Loucy (cell line): Measurements from ENCODE around the gene ZNF431.
A peak's percentile ranks its signal among the peaks of the same experiment; 100 is the strongest.

Source experiments
- H2AFZ ChIP-seq: fragments of 200-600 bp; sonication (generic); 2 replicates; pipeline ENCODE4 v1.6.0; 2016; ENCODE audit warnings: antibody characterized with exemption, mild to moderate bottlenecking, low read length, moderate library complexity
- H3F3A ChIP-seq: fragments of 200-600 bp; 2 replicates; pipeline ENCODE4 v1.6.0; 2016; ENCODE audit warnings: antibody characterized with exemption, low read depth, mild to moderate bottlenecking
- H3K27me3 ChIP-seq: fragments of 200-600 bp; sonication (generic); 2 replicates; pipeline ENCODE4 v1.6.1; 2014; ENCODE audit warnings: low read length, mild to moderate bottlenecking; ENCODE audit not compliant: insufficient read depth, poor library complexity, severe bottlenecking
- H3K36me3 ChIP-seq: fragments of 200-600 bp; sonication (generic); 2 replicates; pipeline ENCODE4 v1.6.1; 2016; ENCODE audit warnings: low read length; ENCODE audit not compliant: insufficient read depth
- H3K4me1 ChIP-seq: fragments of 200-600 bp; sonication (generic); 2 replicates; pipeline ENCODE4 v1.5.1; 2014; ENCODE audit warnings: low read length, mild to moderate bottlenecking; ENCODE audit not compliant: insufficient read depth, poor library complexity, severe bottlenecking
- H3K4me2 ChIP-seq: fragments of 200-600 bp; sonication (generic); 2 replicates; pipeline ENCODE4 v1.6.0; 2014; ENCODE audit warnings: antibody characterized with exemption, low read length, low read depth, mild to moderate bottlenecking; ENCODE audit not compliant: poor library complexity, severe bottlenecking
- H3K4me3 ChIP-seq: fragments of 200-600 bp; sonication (generic); 2 replicates; pipeline ENCODE4 v1.5.1; 2014; ENCODE audit warnings: low read length, mild to moderate bottlenecking, mixed read lengths; ENCODE audit not compliant: poor library complexity, severe bottlenecking
- H3K79me2 ChIP-seq: fragments of 200-600 bp; sonication (generic); 2 replicates; pipeline ENCODE4 v1.6.1; 2014; ENCODE audit warnings: low read length; ENCODE audit not compliant: insufficient read depth
- H3K9ac ChIP-seq: fragments of 200-600 bp; sonication (generic); 2 replicates; pipeline ENCODE4 v1.6.0; 2014; ENCODE audit warnings: mild to moderate bottlenecking, low read depth, low read length, moderate library complexity; ENCODE audit not compliant: poor library complexity, severe bottlenecking
- H3K9me2 ChIP-seq: fragments of 200-600 bp; sonication (generic); replicated peaks from 2 replicates; pipeline ENCODE4 v1.6.1; 2016; ENCODE audit warnings: low read depth, low read length, mixed read lengths
- H3K9me3 ChIP-seq: fragments of 200-600 bp; sonication (generic); 2 replicates; pipeline ENCODE4 v1.6.1; 2014; ENCODE audit warnings: mild to moderate bottlenecking, antibody characterized with exemption, low read length, low read depth; ENCODE audit not compliant: insufficient read depth
- H4K20me1 ChIP-seq: fragments of 200-600 bp; sonication (generic); 2 replicates; pipeline ENCODE4 v1.6.0; 2014; ENCODE audit warnings: antibody characterized with exemption, low read length, mild to moderate bottlenecking; ENCODE audit not compliant: insufficient read depth, poor library complexity, severe bottlenecking
- EZH2phosphoT487 ChIP-seq: fragments of 200-600 bp; IDR thresholded peaks from 2 replicates; pipeline ENCODE4 v1.6.1; 2018; ENCODE audit warnings: antibody characterized with exemption, mild to moderate bottlenecking, moderate library complexity, borderline replicate concordance
- TF ChIP-seq, protein P1 (sequence below): fragments of 200-600 bp; sonication (generic); conservative IDR thresholded peaks from 2 replicates; pipeline ENCODE4 v1.5.1; 2014; ENCODE audit warnings: mild to moderate bottlenecking, antibody characterized with exemption, low read length

ZNF431 gene

DNA sequence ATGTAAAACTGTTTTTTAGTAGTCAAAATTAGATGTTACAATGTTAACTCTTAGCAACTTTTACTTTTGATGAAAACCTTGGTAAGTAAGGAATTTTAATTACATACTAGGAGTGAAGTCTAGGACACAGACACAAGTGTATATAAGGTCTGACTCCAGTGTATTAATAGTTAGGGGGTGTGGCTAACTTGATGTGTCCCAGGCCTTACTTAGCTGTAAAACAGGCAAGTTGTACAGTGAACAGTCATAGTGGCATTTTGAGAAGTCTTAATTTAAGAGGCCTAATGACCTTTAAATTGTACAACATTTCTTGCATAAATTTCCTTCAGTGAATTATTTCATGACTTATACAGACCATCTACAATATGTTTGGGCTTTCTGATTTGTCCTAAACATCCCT is 6.8 kb downstream of the ZNF431 start:
- H3K4me2 ChIP-seq, result no peak overlapping the region
- no peak overlapping the region for H3K4me3 ChIP-seq
- peaks cover 42% of the 10 kb centered on the region; the same call in 1 of the 2 replicates for H3K36me3 ChIP-seq
- H4K20me1 ChIP-seq, result peaks cover 10% of the 10 kb centered on the region
- H3K9me3 ChIP-seq, result peaks cover 4% of the 10 kb centered on the region; the same call in 1 of the 2 replicates
- H3F3A ChIP-seq, result no peaks in the 10 kb centered on the region
- no peaks in the 10 kb centered on the region for H3K9me2 ChIP-seq
- TF ChIP-seq, protein P1, sequence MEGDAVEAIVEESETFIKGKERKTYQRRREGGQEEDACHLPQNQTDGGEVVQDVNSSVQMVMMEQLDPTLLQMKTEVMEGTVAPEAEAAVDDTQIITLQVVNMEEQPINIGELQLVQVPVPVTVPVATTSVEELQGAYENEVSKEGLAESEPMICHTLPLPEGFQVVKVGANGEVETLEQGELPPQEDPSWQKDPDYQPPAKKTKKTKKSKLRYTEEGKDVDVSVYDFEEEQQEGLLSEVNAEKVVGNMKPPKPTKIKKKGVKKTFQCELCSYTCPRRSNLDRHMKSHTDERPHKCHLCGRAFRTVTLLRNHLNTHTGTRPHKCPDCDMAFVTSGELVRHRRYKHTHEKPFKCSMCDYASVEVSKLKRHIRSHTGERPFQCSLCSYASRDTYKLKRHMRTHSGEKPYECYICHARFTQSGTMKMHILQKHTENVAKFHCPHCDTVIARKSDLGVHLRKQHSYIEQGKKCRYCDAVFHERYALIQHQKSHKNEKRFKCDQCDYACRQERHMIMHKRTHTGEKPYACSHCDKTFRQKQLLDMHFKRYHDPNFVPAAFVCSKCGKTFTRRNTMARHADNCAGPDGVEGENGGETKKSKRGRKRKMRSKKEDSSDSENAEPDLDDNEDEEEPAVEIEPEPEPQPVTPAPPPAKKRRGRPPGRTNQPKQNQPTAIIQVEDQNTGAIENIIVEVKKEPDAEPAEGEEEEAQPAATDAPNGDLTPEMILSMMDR, result no peak
- TF ChIP-seq EZH2phosphoT487, result no peak
- H3K9ac ChIP-seq, result no peak overlapping the region
- H3K4me1 ChIP-seq, result peaks cover 11% of the 10 kb centered on the region
- H3K79me2 ChIP-seq, result peaks cover 35% of the 10 kb centered on the region
- no peaks in the 10 kb centered on the region for H3K27me3 ChIP-seq
- H2AFZ ChIP-seq, result no peak overlapping the region

GRCh38 chr19:21149877-21150276 is 8.0 kb downstream of the ZNF431 start:
- H3K9ac ChIP-seq, result no peak overlapping the region
- H3K4me3 ChIP-seq, result no peak overlapping the region
- H3K9me2 ChIP-seq, result no peaks in the 10 kb centered on the region
- H2AFZ ChIP-seq, result no peak overlapping the region
- no peaks in the 10 kb centered on the region for H3F3A ChIP-seq
- peaks cover 4% of the 10 kb centered on the region; the same call in 1 of the 2 replicates for H3K9me3 ChIP-seq
- peaks cover 29% of the 10 kb centered on the region for H3K79me2 ChIP-seq
- peaks cover 4% of the 10 kb centered on the region for H3K4me1 ChIP-seq
- TF ChIP-seq, protein P1, result no peak
- no peak for TF ChIP-seq EZH2phosphoT487
- H3K36me3 ChIP-seq, result peaks cover 38% of the 10 kb centered on the region; the same call in 1 of the 2 replicates
- no peak overlapping the region for H3K4me2 ChIP-seq
- H4K20me1 ChIP-seq, result peaks cover 4% of the 10 kb centered on the region
- no peaks in the 10 kb centered on the region for H3K27me3 ChIP-seq

GRCh38 chr19:21151460-21151859 is 9.6 kb downstream of the ZNF431 start:
- TF ChIP-seq EZH2phosphoT487, result no peak
- TF ChIP-seq, protein P1, result no peak
- peaks cover 35% of the 10 kb centered on the region; the same call in 1 of the 2 replicates for H3K36me3 ChIP-seq

More at GRCh38 chr19:21151460-21151859, 9.6 kb downstream of the ZNF431 start:
- H3K9ac ChIP-seq, result no peak overlapping the region
- H3K79me2 ChIP-seq, result peaks cover 37% of the 10 kb centered on the region
- H3F3A ChIP-seq, result no peaks in the 10 kb centered on the region
- H3K4me2 ChIP-seq, result peak overlapping the region; percentile 2
- peaks cover 4% of the 10 kb centered on the region for H3K4me1 ChIP-seq
- H4K20me1 ChIP-seq, result peaks cover 13% of the 10 kb centered on the region
- H2AFZ ChIP-seq, result no peak overlapping the region
- H3K9me3 ChIP-seq, result peaks cover 4% of the 10 kb centered on the region; the same call in 1 of the 2 replicates
- no peaks in the 10 kb centered on the region for H3K9me2 ChIP-seq
- H3K27me3 ChIP-seq, result no peaks in the 10 kb centered on the region
- no peak overlapping the region for H3K4me3 ChIP-seq
